ENCODE measurements around the gene SNX9. TPM values are rescaled to one million over a fixed set of nuclear protein-coding genes. Genes with fewer than 3 reads are reported as not detected.

Gene SNX9
- total and polyA plus RNA-seq, 2 of the 8 experiments (the other 6 are each of a cell fraction or from before 2014, with no cell fraction given), result 11.8 to 23.2 TPM

DNA sequence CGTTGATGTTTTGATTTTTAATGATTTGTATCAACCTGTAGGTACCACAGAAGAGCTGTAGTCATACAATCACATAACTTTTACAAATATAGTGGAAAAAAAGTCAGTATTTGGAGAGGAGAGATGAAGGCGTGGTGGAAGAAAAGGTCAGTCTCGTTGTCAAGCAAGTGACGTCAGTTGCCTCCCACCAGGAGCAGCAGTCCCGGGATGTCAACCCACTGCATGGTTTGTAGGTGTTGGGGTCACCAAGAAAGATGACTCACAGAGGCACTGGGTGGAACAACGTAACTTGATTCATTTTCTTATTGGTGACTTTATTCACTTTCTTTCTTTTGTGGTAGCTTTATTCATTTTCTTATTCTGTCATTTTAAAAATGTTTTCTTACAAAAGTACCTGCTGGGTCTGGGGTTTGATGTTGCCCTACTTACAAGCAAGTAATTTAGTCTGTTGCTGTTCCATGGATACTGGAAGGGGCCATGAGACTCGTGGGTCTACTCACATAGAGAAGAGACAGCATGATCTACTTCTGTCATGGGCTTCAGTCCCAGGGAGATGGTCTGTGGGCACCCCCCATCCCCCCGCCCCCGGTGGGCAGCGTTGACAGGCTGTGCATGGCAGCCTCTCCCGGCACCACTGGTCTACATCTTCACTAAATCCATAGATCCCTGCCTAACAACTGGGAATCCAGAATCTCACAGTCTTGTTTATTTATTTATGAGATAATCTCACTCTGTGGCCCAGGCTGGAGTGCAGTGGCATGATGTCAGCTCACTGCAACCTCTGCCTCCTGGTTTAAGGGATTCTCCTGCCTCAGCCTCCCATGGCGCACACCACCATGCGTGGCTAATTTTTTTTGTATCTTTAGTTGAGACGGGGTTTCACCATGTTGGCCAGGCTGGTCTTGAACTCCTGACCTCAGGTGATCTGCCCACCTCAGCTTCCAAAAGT lies 122.2 kb downstream of the SNX9 start:
- POLR2A ChIA-PET (ENCODE audit: partially characterized antibody), result interaction anchor here (0.6 kb wide), 1 partner anchor 53 kb away, joined by 3 read pairs; no protein-coding TSS in a partner anchor
- TF ChIP-seq SIX5 (IDR thresholded peaks at IDR 0.05; ENCODE audit: low read depth, low read length), result no peak
- TF ChIP-seq EZH2 (IDR thresholded peaks at IDR 0.05; ENCODE audit: low read depth, low read length, severe bottlenecking), result no peak
- TF ChIP-seq POLR2A (IDR thresholded peaks at IDR 0.05; ENCODE audit: control extremely low read depth in 1 of 2, low read depth in 2 of 2, low read length in 2 of 2), result no peak
- TF ChIP-seq, protein P1, sequence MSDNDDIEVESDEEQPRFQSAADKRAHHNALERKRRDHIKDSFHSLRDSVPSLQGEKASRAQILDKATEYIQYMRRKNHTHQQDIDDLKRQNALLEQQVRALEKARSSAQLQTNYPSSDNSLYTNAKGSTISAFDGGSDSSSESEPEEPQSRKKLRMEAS (IDR thresholded peaks at IDR 0.05), result no peak
- TF ChIP-seq TEAD4 (IDR thresholded peaks at IDR 0.05; ENCODE audit: low read depth, low read length), result no peak
- TF ChIP-seq, protein P2, sequence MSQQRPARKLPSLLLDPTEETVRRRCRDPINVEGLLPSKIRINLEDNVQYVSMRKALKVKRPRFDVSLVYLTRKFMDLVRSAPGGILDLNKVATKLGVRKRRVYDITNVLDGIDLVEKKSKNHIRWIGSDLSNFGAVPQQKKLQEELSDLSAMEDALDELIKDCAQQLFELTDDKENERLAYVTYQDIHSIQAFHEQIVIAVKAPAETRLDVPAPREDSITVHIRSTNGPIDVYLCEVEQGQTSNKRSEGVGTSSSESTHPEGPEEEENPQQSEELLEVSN (IDR thresholded peaks at IDR 0.05), result no peak
- TF ChIP-seq BRCA1 (IDR thresholded peaks at IDR 0.05; ENCODE audit: low read depth, low read length), result no peak
- no peak for TF ChIP-seq CTBP2 (IDR thresholded peaks at IDR 0.05; ENCODE audit: borderline replicate concordance, insufficient read depth, insufficient read length, low read length)
- TF ChIP-seq RBBP5 (IDR thresholded peaks at IDR 0.05; ENCODE audit: borderline replicate concordance, low read depth, low read length), result no peak
- no peak for TF ChIP-seq EP300 (IDR thresholded peaks at IDR 0.05; ENCODE audit: borderline replicate concordance in 1 of 2, low read depth in 2 of 2, low read length in 2 of 2)
- TF ChIP-seq POLR2AphosphoS5 (IDR thresholded peaks at IDR 0.05; ENCODE audit: low read depth, low read length), result no peak

More for the DNA sequence above, 122.2 kb downstream of the SNX9 start:
- WGBS, 2 experiments (ENCODE audit: extremely low coverage in 1 of 2, insufficient coverage in 1 of 2, insufficient read length in 1 of 2, insufficient replicate concordance in 2 of 2, low coverage in 1 of 2, low lambda C conversion rate in 2 of 2, missing lambda C conversion rate in 1 of 2), result 90% methylated on average over 14 of the region's 14 CpGs; no CpG with 5 or more reads in 1 of the 2 experiments
- Histone ChIP-seq H3K4me3 (ENCODE audit: extremely low read depth in 1 of 4, insufficient read depth in 2 of 4, low read depth in 3 of 4, low read length in 4 of 4) (no peak overlapping the region), H3K18ac (ENCODE audit: extremely low read depth, low read length) (no peak overlapping the region), H4K8ac (ENCODE audit: extremely low read depth, insufficient read depth, low read length) (no peak overlapping the region), H3K4me1 (replicated peaks in 1 of 4; ENCODE audit: control insufficient read depth in 3 of 4, insufficient read depth in 4 of 4, low read length in 3 of 4) (no peaks in the 10 kb centered on the region), H2BK120ac (replicated peaks; ENCODE audit: low read depth, low read length) (no peak overlapping the region), H3K27me3 (replicated peaks in 1 of 4; ENCODE audit: control insufficient read depth in 3 of 4, extremely low read depth in 1 of 4, insufficient read depth in 3 of 4, low read length in 3 of 4) (no peaks in the 10 kb centered on the region), H3K4me2 (ENCODE audit: insufficient read depth in 1 of 2, low read depth in 2 of 2, low read length in 2 of 2) (no peak overlapping the region), H4K5ac (ENCODE audit: insufficient read length, low read depth, low read length) (no peak overlapping the region), H4K91ac (replicated peaks; ENCODE audit: insufficient read length, low read length) (no peak overlapping the region), H3K27ac (ENCODE audit: low read depth, low read length) (no peak overlapping the region), H3K9me3 (ENCODE audit: insufficient read depth in 2 of 2, low read depth in 1 of 2, low read length in 1 of 2) (no peaks in the 10 kb centered on the region), H2AFZ (ENCODE audit: low read length) (no peak overlapping the region), H2BK12ac (ENCODE audit: low read depth, low read length) (no peak overlapping the region), H2AK5ac (ENCODE audit: low read depth, low read length) (no peak overlapping the region), H2BK20ac (ENCODE audit: low read length) (no peak overlapping the region), H4K20me1 (replicated peaks in 1 of 2; ENCODE audit: control insufficient read depth in 1 of 2, insufficient read depth in 2 of 2, low read length in 2 of 2) (no peaks in the 10 kb centered on the region), H3K4ac (replicated peaks; ENCODE audit: insufficient read length, low read depth, low read length) (no peak overlapping the region), H3K79me1 (ENCODE audit: low read depth, low read length) (no peaks in the 10 kb centered on the region), H3K79me2 (ENCODE audit: control insufficient read depth in 1 of 2, insufficient read depth in 2 of 2, low read length in 2 of 2) (no peaks in the 10 kb centered on the region), H2BK5ac (ENCODE audit: low read depth, low read length) (no peak overlapping the region), H3K23ac (ENCODE audit: insufficient read length) (no peak overlapping the region), H3K9ac (replicated peaks in 1 of 4; ENCODE audit: extremely low read depth in 1 of 4, low read depth in 3 of 4, low read length in 3 of 4) (no peak overlapping the region), H3K23me2 (ENCODE audit: low read depth, low read length) (no peaks in the 10 kb centered on the region), H3K36me3 (ENCODE audit: control insufficient read depth in 2 of 4, insufficient read depth in 4 of 4, low read length in 3 of 4) (peaks cover 6 to 27% (median 19%) of the 10 kb centered on the region in 4 experiments; a peak in 7 of 8 replicates), H2BK15ac (ENCODE audit: low read length) (no peak overlapping the region), H3K56ac (replicated peaks; ENCODE audit: insufficient read length, low read depth, low read length) (no peak overlapping the region), H3K14ac (ENCODE audit: insufficient read length) (no peak overlapping the region)
- DNase-seq (ENCODE audit: low read depth in 1 of 2, low spot score in 2 of 2) (no peak), FAIRE-seq (no peak)
- CTCF ChIA-PET (ENCODE audit: partially characterized antibody), result interaction anchor here (0.6 to 1.5 kb wide), 2 partner anchors 118 to 127 kb away, joined by 3 read pairs; no protein-coding TSS in a partner anchor

Measured in H1 (cell line).